H7 (cell line): ENCODE measurements around the gene FAM83D. TPM values are rescaled to one million over a fixed set of nuclear protein-coding genes. Genes with fewer than 3 reads are reported as not detected.

Source experiments
- DNase-seq: peaks from one replicate; pipeline ENCODE4 v3.0.0; 2012
- H3K27me3 ChIP-seq: 2 replicates; pipeline ENCODE4 v1.6.0; 2011; ENCODE audit warnings: mild to moderate bottlenecking, low read length; ENCODE audit not compliant: control insufficient read depth, insufficient read depth
- H3K36me3 ChIP-seq: replicated peaks from 2 replicates; pipeline ENCODE4 v1.5.1; 2011; ENCODE audit warnings: low read length; ENCODE audit not compliant: control insufficient read depth, insufficient read depth
- H3K4me3 ChIP-seq: 2 replicates; pipeline ENCODE4 v1.5.1; 2011; ENCODE audit warnings: low read depth, mild to moderate bottlenecking, control low read depth, low read length, moderate library complexity; ENCODE audit not compliant: insufficient read depth
- total RNA-seq: library from RNA; depleted of rRNA; stranded (reverse); fragments of >200 nt; shearing (Covaris generic); gene quantifications from 2 replicates; pipeline ENCODE4 v1.2.3, GENCODE V29; 2014

FAM83D gene
- total RNA-seq, 1 experiment from 2014 or later = 90.7 TPM

GRCh38 chr20:38890497-38890818 is 35.8 kb upstream of the FAM83D start:
- Histone ChIP-seq H3K4me3 (no peak overlapping the region), H3K36me3 (no peaks in the 10 kb centered on the region), H3K27me3 (no peaks in the 10 kb centered on the region)
- no peak for DNase-seq

GRCh38 chr20:38892091-38892981 is 33.9 kb upstream of the FAM83D start:
- no peak for DNase-seq
- Histone ChIP-seq H3K36me3 (no peaks in the 10 kb centered on the region; the same call in 1 of the 2 replicates), H3K27me3 (no peaks in the 10 kb centered on the region), H3K4me3 (no peak overlapping the region)

- H3K36me3 ChIP-seq = no peaks in the 10 kb centered on the region; the same call in 1 of the 2 replicates
- no peak for DNase-seq
- H3K4me3 ChIP-seq = no peak overlapping the region
- no peaks in the 10 kb centered on the region for H3K27me3 ChIP-seq
These were observed 33.1 kb upstream of the FAM83D start for GRCh38 chr20:38893056-38893564.

GRCh38 chr20:38893565-38894090 is 32.6 kb upstream of the FAM83D start:
- peak; percentile 96 for DNase-seq
- H3K27me3 ChIP-seq = no peaks in the 10 kb centered on the region
- no peaks in the 10 kb centered on the region; the same call in 1 of the 2 replicates for H3K36me3 ChIP-seq
- peak overlapping the region; percentile 16; the same call in 1 of the 2 replicates for H3K4me3 ChIP-seq

GRCh38 chr20:38894091-38894847 is 31.9 kb upstream of the FAM83D start:
- H3K4me3 ChIP-seq = no peak overlapping the region
- H3K27me3 ChIP-seq = no peaks in the 10 kb centered on the region
- peak; percentile 48 for DNase-seq
- H3K36me3 ChIP-seq = no peaks in the 10 kb centered on the region; the same call in 1 of the 2 replicates

GRCh38 chr20:38895098-38895949 is 30.9 kb upstream of the FAM83D start:
- Histone ChIP-seq H3K4me3 (no peak overlapping the region), H3K36me3 (no peaks in the 10 kb centered on the region; the same call in 1 of the 2 replicates), H3K27me3 (no peaks in the 10 kb centered on the region)
- DNase-seq = no peak

GRCh38 chr20:38896009-38896594 is 30.1 kb upstream of the FAM83D start:
- Histone ChIP-seq H3K36me3 (no peaks in the 10 kb centered on the region; the same call in 1 of the 2 replicates), H3K27me3 (no peaks in the 10 kb centered on the region)
- DNase-seq = no peak

GRCh38 chr20:38897267-38897666 is 28.9 kb upstream of the FAM83D start:
- Histone ChIP-seq H3K4me3 (no peak overlapping the region), H3K36me3 (peaks cover 1% of the 10 kb centered on the region; the same call in 1 of the 2 replicates), H3K27me3 (no peaks in the 10 kb centered on the region)
- DNase-seq = no peak

More at GRCh38 chr20:38896009-38896594, 30.1 kb upstream of the FAM83D start:
- no peak overlapping the region for H3K4me3 ChIP-seq

- DNase-seq = no peak
- H3K36me3 ChIP-seq = peaks cover 13% of the 10 kb centered on the region
- no peak overlapping the region for H3K4me3 ChIP-seq
- H3K27me3 ChIP-seq = no peaks in the 10 kb centered on the region
These were observed 25.6 kb upstream of the FAM83D start for GRCh38 chr20:38900606-38901005.

GRCh38 chr20:38902601-38903000 is 23.6 kb upstream of the FAM83D start:
- Histone ChIP-seq H3K4me3 (no peak overlapping the region), H3K36me3 (peaks cover 13% of the 10 kb centered on the region), H3K27me3 (no peaks in the 10 kb centered on the region)
- DNase-seq = no peak

GRCh38 chr20:38903335-38903734 is 22.9 kb upstream of the FAM83D start:
- Histone ChIP-seq H3K4me3 (no peak overlapping the region), H3K36me3 (peaks cover 18% of the 10 kb centered on the region)
- DNase-seq = no peak

GRCh38 chr20:38905375-38905774 is 20.8 kb upstream of the FAM83D start:
- Histone ChIP-seq H3K4me3 (no peak overlapping the region), H3K36me3 (peaks cover 18% of the 10 kb centered on the region), H3K27me3 (no peaks in the 10 kb centered on the region)
- DNase-seq = no peak

More at GRCh38 chr20:38903335-38903734, 22.9 kb upstream of the FAM83D start:
- no peaks in the 10 kb centered on the region for H3K27me3 ChIP-seq

GRCh38 chr20:38907918-38908677 is 18.1 kb upstream of the FAM83D start:
- no peak for DNase-seq
- Histone ChIP-seq H3K36me3 (peaks cover 14% of the 10 kb centered on the region), H3K4me3 (no peak overlapping the region), H3K27me3 (no peaks in the 10 kb centered on the region)
